K562 (cell line): ENCODE results near the gene DNAAF3. TPM values are rescaled to one million over a fixed set of nuclear protein-coding genes. Genes with fewer than 3 reads are reported as not detected.

Experiments
- ARID3B ChIP-seq: fragments of 250-450 bp; sonication (Bioruptor Pico); IDR thresholded peaks from 2 replicates; pipeline ENCODE4 v1.4.0; 2020; ENCODE audit warnings: borderline replicate concordance
- GABPB1 ChIP-seq: sonication (generic); formaldehyde crosslinking; IDR thresholded peaks from 2 replicates; pipeline ENCODE4 v1.8.0; 2022; ENCODE audit warnings: mild to moderate bottlenecking, missing genetic modification reagents
- KDM1A ChIP-seq, 2 experiments: fragments of 450-650 bp; IDR thresholded peaks; 2 replicates each; pipeline ENCODE4 v1.6.1; 2016; ENCODE audit warnings: mild to moderate bottlenecking in 2 of 2
- RB1 ChIP-seq: fragments of 450-650 bp; IDR thresholded peaks from 2 replicates; pipeline ENCODE4 v1.6.1; 2017; ENCODE audit warnings: low read depth, mild to moderate bottlenecking
- RBBP5 ChIP-seq: fragments of 200-600 bp; sonication (generic); IDR thresholded peaks from 2 replicates; pipeline ENCODE4 v1.6.1; 2012; ENCODE audit warnings: borderline replicate concordance, mild to moderate bottlenecking, low read length, control low read depth, inconsistent platforms; ENCODE audit not compliant: insufficient read depth, poor library complexity, severe bottlenecking
- RBM14 ChIP-seq: fragments of 200-400 bp; formaldehyde crosslinking; IDR thresholded peaks from 2 replicates; pipeline ENCODE4 v1.6.1; 2018; ENCODE audit warnings: low read depth, mild to moderate bottlenecking, low read length, moderate library complexity, borderline replicate concordance; ENCODE audit not compliant: insufficient read depth
- RBM25 ChIP-seq: fragments of 200-400 bp; formaldehyde crosslinking; IDR thresholded peaks from 2 replicates; pipeline ENCODE4 v1.6.1; 2018; ENCODE audit warnings: low read length, low read depth, moderate library complexity; ENCODE audit not compliant: severe bottlenecking
- UBTF ChIP-seq, 2 experiments: IDR thresholded peaks; 2 replicates each; pipeline ENCODE4 v1.6.1; 2012; ENCODE audit warnings: improper control_type of control experiment in 2 of 2, low read depth in 2 of 2, low read length in 2 of 2, borderline replicate concordance in 1 of 2
- ZNF143 ChIP-seq: sonication (generic); formaldehyde crosslinking; IDR thresholded peaks from 2 replicates; pipeline ENCODE4 v1.9.0; 2022; ENCODE audit warnings: mild to moderate bottlenecking, missing genetic modification reagents
- ZNF184 ChIP-seq: sonication (generic); formaldehyde crosslinking; IDR thresholded peaks from 2 replicates; pipeline ENCODE4 v1.5.0; 2020; ENCODE audit warnings: missing genetic modification reagents
- ZNF239 ChIP-seq: fragments of 250-450 bp; sonication (Bioruptor Pico); IDR thresholded peaks from 2 replicates; pipeline ENCODE4 v1.4.0; 2020; ENCODE audit warnings: mild to moderate bottlenecking
- ZNF347 ChIP-seq: fragments of 450-650 bp; formaldehyde crosslinking; IDR thresholded peaks from 2 replicates; pipeline ENCODE4 v1.4.0; 2020; ENCODE audit warnings: low read depth, mild to moderate bottlenecking, moderate library complexity
- ZNF655 ChIP-seq: fragments of 250-450 bp; sonication (Bioruptor Pico); IDR thresholded peaks from 2 replicates; pipeline ENCODE4 v1.5.0; 2021
- polyA plus RNA-seq, 8 experiments: library from polyadenylated mRNA; depleted of rRNA in 4 of 8; stranded (reverse) in 5 of 8; unstranded in 3 of 8; fragments of >200 nt; fragmentation: Nextera tagmentation in 2 of 8; fragmentation: Illumina TruSeq in 1 of 8; extraction: Ambion mirVana in 2 of 8; extraction: Trizol in 1 of 8; gene quantifications; 2 replicates each; pipeline versions ENCODE4 v1.2.1 to v1.2.3, GENCODE V29; 2011 to 2014; ENCODE audit warnings: inconsistent platforms in 1 of 8, missing spikeins in 1 of 8
- total RNA-seq, 7 experiments: library from RNA; depleted of rRNA in 6 of 7; stranded (reverse); fragments of >200 nt in 6 of 7; fragmentation: Illumina TruSeq in 2 of 7; extraction: Trizol in 2 of 7; gene quantifications; 2 replicates each; pipeline versions ENCODE4 v1.2.1 to v1.2.3, GENCODE V29; 2011 to 2021; ENCODE audit warnings: low replicate concordance in 1 of 7
- TF ChIP-seq, protein P1 (sequence below): sonication (generic); formaldehyde crosslinking; IDR thresholded peaks from 2 replicates; pipeline ENCODE4 v1.8.0; 2022; ENCODE audit warnings: missing genetic modification reagents, mild to moderate bottlenecking, borderline replicate concordance
- TF ChIP-seq, protein P2 (sequence below), 2 experiments: fragments of 150-350 bp in 1 of 2; IDR thresholded peaks; 2 replicates each; pipeline ENCODE4 v1.6.1; 2012 to 2016; ENCODE audit warnings: low read depth in 2 of 2, low read length in 2 of 2, mild to moderate bottlenecking in 1 of 2, moderate library complexity in 1 of 2

The DNAAF3 gene
- total and polyA plus RNA-seq, 9 of the 15 experiments (the other 6 are each of a cell fraction or from before 2014, with no cell fraction given): 21.6 to 61.5 (median 43.0) TPM

GRCh38 chr19:55166530-55167268 lies at the start of gene DNAAF3 (continued):
- no peak for TF ChIP-seq ZNF184 (CRISPR knock-in tag)
- TF ChIP-seq RBM14: no peak
- no peak for TF ChIP-seq KDM1A (IDR thresholded peaks at IDR 0.05)
- no peak for TF ChIP-seq GABPB1 (CRISPR knock-in tag)
- TF ChIP-seq RBM25: peak; percentile 96
- TF ChIP-seq ZNF143 (CRISPR knock-in tag): no peak
- peak; percentile 61 for TF ChIP-seq RB1
- TF ChIP-seq, protein P1, sequence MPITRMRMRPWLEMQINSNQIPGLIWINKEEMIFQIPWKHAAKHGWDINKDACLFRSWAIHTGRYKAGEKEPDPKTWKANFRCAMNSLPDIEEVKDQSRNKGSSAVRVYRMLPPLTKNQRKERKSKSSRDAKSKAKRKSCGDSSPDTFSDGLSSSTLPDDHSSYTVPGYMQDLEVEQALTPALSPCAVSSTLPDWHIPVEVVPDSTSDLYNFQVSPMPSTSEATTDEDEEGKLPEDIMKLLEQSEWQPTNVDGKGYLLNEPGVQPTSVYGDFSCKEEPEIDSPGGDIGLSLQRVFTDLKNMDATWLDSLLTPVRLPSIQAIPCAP (CRISPR knock-in tag): no peak
- no peak for TF ChIP-seq ZNF655 (CRISPR knock-in tag)
- no peak for TF ChIP-seq ZNF347 (CRISPR knock-in tag)
- TF ChIP-seq, protein P2, sequence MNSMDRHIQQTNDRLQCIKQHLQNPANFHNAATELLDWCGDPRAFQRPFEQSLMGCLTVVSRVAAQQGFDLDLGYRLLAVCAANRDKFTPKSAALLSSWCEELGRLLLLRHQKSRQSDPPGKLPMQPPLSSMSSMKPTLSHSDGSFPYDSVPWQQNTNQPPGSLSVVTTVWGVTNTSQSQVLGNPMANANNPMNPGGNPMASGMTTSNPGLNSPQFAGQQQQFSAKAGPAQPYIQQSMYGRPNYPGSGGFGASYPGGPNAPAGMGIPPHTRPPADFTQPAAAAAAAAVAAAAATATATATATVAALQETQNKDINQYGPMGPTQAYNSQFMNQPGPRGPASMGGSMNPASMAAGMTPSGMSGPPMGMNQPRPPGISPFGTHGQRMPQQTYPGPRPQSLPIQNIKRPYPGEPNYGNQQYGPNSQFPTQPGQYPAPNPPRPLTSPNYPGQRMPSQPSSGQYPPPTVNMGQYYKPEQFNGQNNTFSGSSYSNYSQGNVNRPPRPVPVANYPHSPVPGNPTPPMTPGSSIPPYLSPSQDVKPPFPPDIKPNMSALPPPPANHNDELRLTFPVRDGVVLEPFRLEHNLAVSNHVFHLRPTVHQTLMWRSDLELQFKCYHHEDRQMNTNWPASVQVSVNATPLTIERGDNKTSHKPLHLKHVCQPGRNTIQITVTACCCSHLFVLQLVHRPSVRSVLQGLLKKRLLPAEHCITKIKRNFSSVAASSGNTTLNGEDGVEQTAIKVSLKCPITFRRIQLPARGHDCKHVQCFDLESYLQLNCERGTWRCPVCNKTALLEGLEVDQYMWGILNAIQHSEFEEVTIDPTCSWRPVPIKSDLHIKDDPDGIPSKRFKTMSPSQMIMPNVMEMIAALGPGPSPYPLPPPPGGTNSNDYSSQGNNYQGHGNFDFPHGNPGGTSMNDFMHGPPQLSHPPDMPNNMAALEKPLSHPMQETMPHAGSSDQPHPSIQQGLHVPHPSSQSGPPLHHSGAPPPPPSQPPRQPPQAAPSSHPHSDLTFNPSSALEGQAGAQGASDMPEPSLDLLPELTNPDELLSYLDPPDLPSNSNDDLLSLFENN (IDR thresholded peaks at IDR 0.05; ENCODE audit: low read depth in 2 of 2, low read length in 2 of 2): no peak
- TF ChIP-seq RBBP5: no peak
- TF ChIP-seq ZNF239 (CRISPR knock-in tag): no peak
- TF ChIP-seq ARID3B (CRISPR knock-in tag): peak; percentile 64; the same call in 1 of the 2 replicates
- TF ChIP-seq UBTF (IDR thresholded peaks at IDR 0.05; ENCODE audit: borderline replicate concordance in 1 of 2, low read depth in 2 of 2, low read length in 2 of 2): no peak
